H1 (cell line): ENCODE data around the gene SLC28A2. TPM values are rescaled to one million over a fixed set of nuclear protein-coding genes. Genes with fewer than 3 reads are reported as not detected.

Experiments used
- CTCF ChIA-PET: fragments of 300-600 bp; sonication (Branson Sonifier 250); formaldehyde crosslinking; loops from one replicate; lab custom pipeline; 2021; ENCODE audit not compliant: partially characterized antibody; lab: Charles Lee
- POLR2A ChIA-PET: fragments of 300-600 bp; sonication (Branson Sonifier 250); formaldehyde crosslinking; loops from one replicate; lab custom pipeline; 2021; ENCODE audit warnings: inconsistent platforms; ENCODE audit not compliant: partially characterized antibody; lab: Charles Lee
- DNase-seq, 2 experiments: peaks; one replicate each; pipeline versions ENCODE4 v3.0.0 to v3.0.0-alpha.2; 2010 to 2022; ENCODE audit warnings: low spot score in 2 of 2, low read depth in 1 of 2, mixed read lengths in 1 of 2
- FAIRE-seq: peaks from 2 replicates; lab custom pipeline; 2011; peaks lifted over from hg19 to GRCh38; lab: Jason Lieb, UNC
- H2AFZ ChIP-seq: 2 replicates; pipeline ENCODE4 v1.8.1; 2012; ENCODE audit warnings: low read length, inconsistent platforms
- H2AK5ac ChIP-seq: 2 replicates; pipeline ENCODE4 v1.6.1; 2013; ENCODE audit warnings: low read depth, low read length
- H2BK120ac ChIP-seq: replicated peaks from 2 replicates; pipeline ENCODE3; 2013; ENCODE audit warnings: low read depth, low read length, inconsistent platforms
- H2BK12ac ChIP-seq: 2 replicates; pipeline ENCODE4 v1.6.1; 2013; ENCODE audit warnings: low read depth, low read length
- H2BK15ac ChIP-seq: 2 replicates; pipeline ENCODE4 v1.6.1; 2013; ENCODE audit warnings: low read length
- H2BK20ac ChIP-seq: 2 replicates; pipeline ENCODE4 v1.6.1; 2013; ENCODE audit warnings: low read length
- H2BK5ac ChIP-seq: 2 replicates; pipeline ENCODE4 v1.6.1; 2013; ENCODE audit warnings: low read depth, low read length
- H3K14ac ChIP-seq: 2 replicates; pipeline ENCODE4 v1.6.1; 2013; ENCODE audit warnings: inconsistent platforms; ENCODE audit not compliant: insufficient read length
- H3K18ac ChIP-seq: 2 replicates; pipeline ENCODE4 v1.6.1; 2013; ENCODE audit warnings: low read length; ENCODE audit errors: extremely low read depth
- H3K23ac ChIP-seq: 2 replicates; pipeline ENCODE4 v1.6.1; 2013; ENCODE audit warnings: inconsistent platforms; ENCODE audit not compliant: insufficient read length
- H3K23me2 ChIP-seq: 2 replicates; pipeline ENCODE4 v1.6.1; 2013; ENCODE audit warnings: low read depth, low read length
- H3K27ac ChIP-seq: 2 replicates; pipeline ENCODE4 v1.6.1; 2011; ENCODE audit warnings: low read depth, low read length, inconsistent platforms
- H3K27me3 ChIP-seq, 4 experiments: replicated peaks in 1 of 4; 1 replicate in 1 of 4; 2 replicates in 3 of 4; pipeline versions ENCODE4 v1.6.1 to v1.8.1; 2011 to 2013; ENCODE audit warnings: low read length in 3 of 4, mild to moderate bottlenecking in 3 of 4, inconsistent platforms in 2 of 4, mixed read lengths in 2 of 4, moderate library complexity in 1 of 4; ENCODE audit not compliant: control insufficient read depth in 3 of 4, insufficient read depth in 3 of 4; ENCODE audit errors: extremely low read depth in 1 of 4
- H3K36me3 ChIP-seq, 4 experiments: 2 replicates each; pipeline versions ENCODE4 v1.6.1 to v1.8.1; 2011 to 2013; ENCODE audit warnings: mild to moderate bottlenecking in 4 of 4, low read length in 3 of 4, moderate library complexity in 2 of 4, control low read depth in 1 of 4, inconsistent platforms in 1 of 4; ENCODE audit not compliant: insufficient read depth in 4 of 4, control insufficient read depth in 2 of 4
- H3K4ac ChIP-seq: replicated peaks from 2 replicates; pipeline ENCODE3; 2013; ENCODE audit warnings: low read length, low read depth, mixed read lengths, inconsistent platforms; ENCODE audit not compliant: insufficient read length
- H3K4me1 ChIP-seq, 4 experiments: replicated peaks in 1 of 4; 1 replicate in 1 of 4; 2 replicates in 3 of 4; pipeline versions ENCODE4 v1.6.1 to v1.8.1; 2011 to 2013; ENCODE audit warnings: low read length in 3 of 4, inconsistent platforms in 2 of 4, mixed read lengths in 1 of 4; ENCODE audit not compliant: insufficient read depth in 4 of 4, control insufficient read depth in 3 of 4
- H3K4me2 ChIP-seq, 2 experiments: 2 replicates each; pipeline versions ENCODE4 v1.6.1 to v1.8.1; 2011 to 2013; ENCODE audit warnings: low read depth in 2 of 2, low read length in 2 of 2, control low read depth in 1 of 2, inconsistent platforms in 1 of 2, mild to moderate bottlenecking in 1 of 2; ENCODE audit not compliant: insufficient read depth in 1 of 2
- H3K4me3 ChIP-seq, 4 experiments: fragments of 200-600, 300-600 bp in 1 of 4; sonication (generic), shearing (Covaris generic), sonication (Bioruptor Twin) in 1 of 4; 2 replicates each; pipeline versions ENCODE4 v1.5.1 to v1.8.1; 2011 to 2016; ENCODE audit warnings: low read length in 4 of 4, low read depth in 3 of 4, control low read depth in 2 of 4, inconsistent platforms in 2 of 4, mild to moderate bottlenecking in 2 of 4, mixed read lengths in 1 of 4, moderate library complexity in 1 of 4; ENCODE audit not compliant: insufficient read depth in 2 of 4; ENCODE audit errors: extremely low read depth in 1 of 4
- H3K56ac ChIP-seq: replicated peaks from 2 replicates; pipeline ENCODE3; 2013; ENCODE audit warnings: low read depth, mild to moderate bottlenecking, mixed read lengths, low read length, inconsistent platforms; ENCODE audit not compliant: insufficient read length
- H3K79me1 ChIP-seq: 2 replicates; pipeline ENCODE4 v1.6.1; 2013; ENCODE audit warnings: low read depth, low read length, control low read depth
- H3K79me2 ChIP-seq, 2 experiments: 2 replicates each; pipeline versions ENCODE4 v1.6.1 to v1.8.1; 2012 to 2013; ENCODE audit warnings: low read length in 2 of 2, mild to moderate bottlenecking in 2 of 2, inconsistent platforms in 1 of 2; ENCODE audit not compliant: insufficient read depth in 2 of 2, control insufficient read depth in 1 of 2
- H3K9ac ChIP-seq, 4 experiments: replicated peaks in 1 of 4; 1 replicate in 1 of 4; 2 replicates in 3 of 4; pipeline versions ENCODE4 v1.6.1 to v1.8.1; 2011 to 2013; ENCODE audit warnings: low read depth in 3 of 4, low read length in 3 of 4, control low read depth in 2 of 4, mild to moderate bottlenecking in 2 of 4, moderate library complexity in 2 of 4, inconsistent platforms in 1 of 4; ENCODE audit errors: extremely low read depth in 1 of 4
- H3K9me3 ChIP-seq, 2 experiments: 2 replicates each; pipeline versions ENCODE4 v1.6.1 to v1.8.1; 2012 to 2013; ENCODE audit warnings: mild to moderate bottlenecking in 2 of 2, moderate library complexity in 2 of 2, control low read depth in 1 of 2, inconsistent platforms in 1 of 2, low read depth in 1 of 2, low read length in 1 of 2, mixed read lengths in 1 of 2; ENCODE audit not compliant: insufficient read depth in 2 of 2
- H4K20me1 ChIP-seq, 2 experiments: replicated peaks in 1 of 2; 2 replicates each; pipeline versions ENCODE3 to v1.8.1; 2011 to 2013; ENCODE audit warnings: inconsistent platforms in 2 of 2, low read length in 2 of 2, mild to moderate bottlenecking in 1 of 2; ENCODE audit not compliant: insufficient read depth in 2 of 2, control insufficient read depth in 1 of 2
- H4K5ac ChIP-seq: 2 replicates; pipeline ENCODE4 v1.6.1; 2013; ENCODE audit warnings: low read length, low read depth, mixed read lengths, inconsistent platforms; ENCODE audit not compliant: insufficient read length
- H4K8ac ChIP-seq: 2 replicates; pipeline ENCODE4 v1.8.0; 2013; ENCODE audit warnings: mild to moderate bottlenecking, moderate library complexity, low read length, inconsistent platforms; ENCODE audit not compliant: insufficient read depth; ENCODE audit errors: extremely low read depth
- H4K91ac ChIP-seq: replicated peaks from 2 replicates; pipeline ENCODE3; 2013; ENCODE audit warnings: low read length, mixed read lengths, inconsistent platforms; ENCODE audit not compliant: insufficient read length
- CHD2 ChIP-seq: IDR thresholded peaks from 2 replicates; pipeline ENCODE4 v1.6.1; 2012; ENCODE audit warnings: low read length, improper control_type of control experiment
- GABPA ChIP-seq: IDR thresholded peaks from 2 replicates; pipeline ENCODE4 v1.6.1; 2011; ENCODE audit warnings: mild to moderate bottlenecking, low read length, moderate library complexity, borderline replicate concordance; ENCODE audit not compliant: insufficient read depth
- JUN ChIP-seq: IDR thresholded peaks from 2 replicates; pipeline ENCODE4 v1.6.1; 2011; ENCODE audit warnings: low read depth, mild to moderate bottlenecking, improper control_type of control experiment, low read length
- KDM5A ChIP-seq: fragments of 200-600 bp; IDR thresholded peaks from 2 replicates; pipeline ENCODE4 v1.7.1; 2012; ENCODE audit warnings: mild to moderate bottlenecking, low read length, inconsistent platforms, mixed read lengths
- MAFK ChIP-seq: IDR thresholded peaks from 2 replicates; pipeline ENCODE4 v1.6.1; 2012; ENCODE audit warnings: low read depth, mild to moderate bottlenecking, improper control_type of control experiment, low read length
- RBBP5 ChIP-seq: IDR thresholded peaks from 2 replicates; pipeline ENCODE4 v1.7.1; 2012; ENCODE audit warnings: low read depth, mild to moderate bottlenecking, inconsistent platforms, low read length, moderate library complexity, borderline replicate concordance
- SP4 ChIP-seq: IDR thresholded peaks from 2 replicates; pipeline ENCODE4 v1.6.1; 2012; ENCODE audit warnings: low read length, inconsistent platforms
- SRF ChIP-seq: IDR thresholded peaks from 2 replicates; pipeline ENCODE4 v1.6.1; 2011; ENCODE audit warnings: mild to moderate bottlenecking, low read depth, low read length, moderate library complexity
- SUZ12 ChIP-seq: fragments of 200-600 bp; sonication (generic); IDR thresholded peaks from 2 replicates; pipeline ENCODE4 v1.6.1; 2012; ENCODE audit warnings: mild to moderate bottlenecking, inconsistent platforms, low read length, moderate library complexity, mixed read lengths
- TAF7 ChIP-seq: optimal IDR thresholded peaks from 2 replicates; pipeline ENCODE3; 2011; ENCODE audit warnings: low read depth, mild to moderate bottlenecking, inconsistent platforms, low read length, moderate library complexity, borderline replicate concordance
- TEAD4 ChIP-seq: IDR thresholded peaks from 2 replicates; pipeline ENCODE4 v1.6.1; 2012; ENCODE audit warnings: low read depth, low read length, inconsistent platforms, mixed read lengths
- WGBS, 2 experiments: shearing (Covaris generic) in 1 of 2; methylation state at CpG; one replicate each; pipeline versions ENCODE4 v1.1.6 to v1.1.7; 2013 to 2015; ENCODE audit warnings: low lambda C conversion rate in 2 of 2, mixed read lengths in 2 of 2, inconsistent platforms in 1 of 2, low coverage in 1 of 2, missing lambda C conversion rate in 1 of 2; ENCODE audit not compliant: insufficient replicate concordance in 2 of 2, insufficient coverage in 1 of 2, insufficient read length in 1 of 2; ENCODE audit errors: extremely low coverage in 1 of 2, missing lambda C conversion rate in 1 of 2; 5-methylcytosine and 5-hydroxymethylcytosine counted together
- polyA plus RNA-seq, 7 experiments: library from polyadenylated mRNA; depleted of rRNA in 3 of 7; stranded (reverse) in 5 of 7; unstranded in 2 of 7; fragments of >200 nt in 5 of 7; fragments of 200-250 nt in 2 of 7; gene quantifications; 1 replicate in 5 of 7; 2 replicates in 1 of 7; 4 replicates in 1 of 7; pipeline versions ENCODE4 v1.2.1 to v1.2.3, GENCODE V29; 2011 to 2013; ENCODE audit warnings: missing spikeins in 2 of 7, mixed read lengths in 2 of 7
- total RNA-seq: library from RNA; stranded (reverse); fragmentation: NEBNext Ultra II Directional; extraction: Animal tissue kit (Norgen Biotek cat#: 25700); gene quantifications from 2 replicates; pipeline ENCODE4 v1.2.1, GENCODE V29; 2021
- TF ChIP-seq, protein P1 (sequence below): IDR thresholded peaks from 2 replicates; pipeline ENCODE4 v1.6.1; 2012; ENCODE audit warnings: inconsistent platforms
- TF ChIP-seq, protein P2 (sequence below): IDR thresholded peaks from 2 replicates; pipeline ENCODE4 v1.6.1; 2011; ENCODE audit warnings: low read length, improper control_type of control experiment

Gene SLC28A2
- total and polyA plus RNA-seq, 2 of the 8 experiments (the other 6 are each of a cell fraction or from before 2014, with no cell fraction given), result 0.11 TPM; not detected in 1

DNA sequence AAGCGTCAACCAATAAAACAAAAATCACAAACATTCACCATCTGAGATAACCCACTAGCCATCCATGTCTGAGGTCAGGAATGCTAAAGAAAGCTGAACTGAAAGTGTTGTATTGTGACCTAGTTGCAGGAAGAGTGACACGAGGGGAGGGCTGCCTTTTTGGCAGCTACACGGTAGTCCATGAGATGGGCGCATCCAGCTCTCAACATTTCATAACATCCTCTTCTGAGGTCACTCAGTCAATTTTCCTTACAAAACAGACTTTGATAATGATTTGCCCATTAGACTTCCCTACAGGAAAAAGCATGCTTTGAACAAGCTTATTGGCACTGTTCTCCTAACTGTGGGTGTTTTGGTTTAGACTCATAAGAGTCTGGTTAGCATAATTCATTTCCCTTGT is 48.9 kb upstream of the SLC28A2 start:
- Histone ChIP-seq H2BK12ac (no peak overlapping the region), H3K79me1 (no peaks in the 10 kb centered on the region), H2BK15ac (no peak overlapping the region), H2BK120ac (no peak overlapping the region), H3K23ac (no peak overlapping the region), H2BK20ac (no peak overlapping the region), H3K4me2 (no peak overlapping the region), H3K4me1 (no peaks in the 10 kb centered on the region), H2AK5ac (no peak overlapping the region), H2BK5ac (no peak overlapping the region), H4K91ac (no peak overlapping the region), H2AFZ (no peak overlapping the region), H3K14ac (no peak overlapping the region), H3K4ac (no peak overlapping the region), H3K36me3 (no peaks in the 10 kb centered on the region), H3K4me3 (no peak overlapping the region), H3K79me2 (no peaks in the 10 kb centered on the region), H3K23me2 (peaks cover 14% of the 10 kb centered on the region), H3K9ac (no peak overlapping the region), H3K27ac (no peak overlapping the region), H4K20me1 (no peaks in the 10 kb centered on the region), H3K9me3 (no peaks in the 10 kb centered on the region), H3K56ac (no peak overlapping the region), H4K5ac (no peak overlapping the region), H3K27me3 (no peaks in the 10 kb centered on the region), H4K8ac (no peak overlapping the region), H3K18ac (no peak overlapping the region)
- 87% methylated on average over 4 of the region's 4 CpGs; no CpG with 5 or more reads in 1 of the 2 experiments for WGBS, 2 experiments
- ChIA-PET CTCF (interaction anchor here (0.7 to 39.2 kb wide), 14 partner anchors 15 to 411 kb away, joined by 3 to 1117 read pairs (median 6); partner anchors contain the start of genes DUOX1, DUOXA1, SHF and SLC28A2), POLR2A (interaction anchor here (0.5 to 1.5 kb wide), 4 partner anchors 36 to 508 kb away, joined by 3 to 4 read pairs (median 4); a partner anchor contains a TSS)
- DNase-seq (no peak), FAIRE-seq (no peak)
- no peak for TF ChIP-seq GABPA
- TF ChIP-seq JUN, result no peak
- no peak for TF ChIP-seq SRF
- TF ChIP-seq SP4, result no peak
- no peak for TF ChIP-seq TEAD4
- no peak for TF ChIP-seq RBBP5
- TF ChIP-seq MAFK, result no peak
- no peak for TF ChIP-seq CHD2
- TF ChIP-seq KDM5A, result no peak
- TF ChIP-seq, protein P1, sequence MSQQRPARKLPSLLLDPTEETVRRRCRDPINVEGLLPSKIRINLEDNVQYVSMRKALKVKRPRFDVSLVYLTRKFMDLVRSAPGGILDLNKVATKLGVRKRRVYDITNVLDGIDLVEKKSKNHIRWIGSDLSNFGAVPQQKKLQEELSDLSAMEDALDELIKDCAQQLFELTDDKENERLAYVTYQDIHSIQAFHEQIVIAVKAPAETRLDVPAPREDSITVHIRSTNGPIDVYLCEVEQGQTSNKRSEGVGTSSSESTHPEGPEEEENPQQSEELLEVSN, result no peak
- TF ChIP-seq SUZ12, result no peak
- TF ChIP-seq TAF7, result no peak
- TF ChIP-seq, protein P2, sequence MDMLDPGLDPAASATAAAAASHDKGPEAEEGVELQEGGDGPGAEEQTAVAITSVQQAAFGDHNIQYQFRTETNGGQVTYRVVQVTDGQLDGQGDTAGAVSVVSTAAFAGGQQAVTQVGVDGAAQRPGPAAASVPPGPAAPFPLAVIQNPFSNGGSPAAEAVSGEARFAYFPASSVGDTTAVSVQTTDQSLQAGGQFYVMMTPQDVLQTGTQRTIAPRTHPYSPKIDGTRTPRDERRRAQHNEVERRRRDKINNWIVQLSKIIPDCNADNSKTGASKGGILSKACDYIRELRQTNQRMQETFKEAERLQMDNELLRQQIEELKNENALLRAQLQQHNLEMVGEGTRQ, result no peak
